HL-60/S4 treated with phorbol 12-myristate 13-acetate at 8.2 ng/mL for 4 days and 3 days (cell line): Measurements from ENCODE around the gene P4HTM.
"Not testable (repeated sequence)": the region's sequence is repeated elsewhere in the genome, so short reads cannot be mapped to it uniquely, and the experiment has no call there.

ENCODE experiments used
- in situ Hi-C: fragments of 300-500 bp; cut with MboI; formaldehyde crosslinking; loops from 2 replicates; pipeline ENCODE4 v1.15.0; 2022; ENCODE audit warnings: low sequenced_read_pairs

P4HTM gene

DNA sequence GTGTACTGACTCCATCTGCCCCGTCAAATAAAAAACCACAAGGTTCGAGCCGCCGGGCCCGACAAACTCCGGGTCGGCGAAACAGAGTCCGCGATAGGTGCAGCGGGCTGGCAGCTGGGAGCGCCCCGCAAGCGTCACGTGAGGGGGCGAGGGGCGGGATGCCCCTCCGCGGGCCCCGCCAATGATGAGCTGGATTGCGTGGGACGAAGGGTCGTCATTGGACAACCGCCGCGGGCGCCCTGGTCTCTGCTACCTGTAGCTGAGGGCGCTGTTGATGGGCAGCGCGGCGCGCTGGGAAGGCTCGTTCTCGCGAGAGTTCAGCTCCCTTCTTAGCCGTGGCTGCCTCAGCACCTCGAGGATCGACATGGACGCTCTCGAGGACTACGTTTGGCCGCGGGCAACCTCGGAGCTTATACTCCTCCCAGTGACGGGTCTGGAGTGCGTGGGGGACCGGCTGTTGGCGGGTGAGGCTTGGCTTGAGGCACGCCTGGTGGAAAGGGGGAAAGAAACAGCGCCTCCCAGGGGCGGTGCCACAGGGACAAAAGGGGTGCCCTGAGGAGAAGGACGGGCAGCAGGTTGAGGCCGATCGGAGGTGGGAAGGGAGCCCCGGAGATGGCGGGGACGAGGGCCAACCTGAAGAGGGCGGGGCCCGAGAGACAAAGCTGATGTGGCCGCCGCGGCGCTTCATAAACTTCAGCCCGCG is 17.2 kb downstream of the P4HTM start, which contains the start of gene WDR6:
WDR6 (plus strand) TSS at position 324 of the 703 bp plus-strand sequence; CDS start at position 365, 41 bp downstream.
- in situ Hi-C loops, result no loop called here

DNA sequence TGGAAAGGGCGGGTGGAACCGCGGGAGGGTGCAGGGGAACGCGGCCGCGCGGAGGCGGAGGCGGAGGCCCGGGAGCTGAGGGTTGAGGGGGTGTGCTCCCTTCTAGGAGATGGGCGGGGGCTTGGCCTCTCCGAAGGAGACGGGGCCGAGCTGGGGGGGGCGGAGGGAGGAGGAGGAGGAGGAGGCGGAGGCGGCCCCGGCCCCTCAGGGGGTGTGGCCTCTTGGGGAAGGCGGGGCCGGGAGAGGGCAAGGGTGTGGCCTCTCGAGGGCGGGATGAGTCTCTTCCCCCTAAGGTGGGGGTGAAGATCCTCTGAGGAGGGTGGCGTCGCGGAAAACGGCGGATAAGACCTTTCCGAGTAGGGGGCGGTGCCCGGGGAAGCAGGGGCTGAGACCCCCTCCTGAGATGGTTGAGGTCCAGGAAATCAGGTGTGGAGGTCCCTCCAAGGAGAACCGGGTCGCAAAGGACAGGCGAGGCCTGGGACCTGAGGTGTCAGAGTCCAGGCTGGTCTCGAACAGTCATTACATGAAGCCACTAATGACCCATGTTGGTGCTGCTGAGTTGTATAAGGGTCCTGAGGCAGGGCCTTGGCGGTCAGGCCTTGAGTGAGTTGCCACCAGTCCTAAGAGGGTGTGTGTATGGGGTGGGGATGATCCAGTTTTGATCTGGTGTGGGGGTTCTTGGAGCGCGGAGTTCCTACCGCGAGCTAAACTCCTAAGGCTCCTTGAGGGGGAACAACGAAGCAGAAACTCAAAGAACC is 17.9 kb downstream of the P4HTM start:
- in situ Hi-C loops, result no loop called here

DNA sequence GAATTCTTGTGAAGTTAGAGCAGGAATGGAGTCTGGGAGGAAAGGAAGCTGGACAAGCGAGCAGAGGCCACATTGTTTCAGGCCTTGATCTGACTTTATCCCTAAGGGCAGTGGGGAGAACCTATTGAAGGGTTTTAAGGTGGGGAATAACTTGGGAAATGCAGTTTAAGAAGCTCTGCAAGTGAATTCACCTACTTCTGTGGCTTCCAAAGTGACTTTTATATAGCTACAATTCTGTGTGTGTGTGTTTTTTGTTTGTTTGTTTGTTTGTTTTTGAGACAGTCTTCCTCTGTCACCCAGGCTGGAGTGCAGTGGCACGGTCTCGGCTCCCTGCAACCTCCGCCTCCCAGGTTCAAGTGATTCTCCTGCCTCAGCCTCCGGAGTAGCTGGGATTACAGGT is 18.6 kb downstream of the P4HTM start:
- in situ Hi-C loops, result not testable (repeated sequence)

DNA sequence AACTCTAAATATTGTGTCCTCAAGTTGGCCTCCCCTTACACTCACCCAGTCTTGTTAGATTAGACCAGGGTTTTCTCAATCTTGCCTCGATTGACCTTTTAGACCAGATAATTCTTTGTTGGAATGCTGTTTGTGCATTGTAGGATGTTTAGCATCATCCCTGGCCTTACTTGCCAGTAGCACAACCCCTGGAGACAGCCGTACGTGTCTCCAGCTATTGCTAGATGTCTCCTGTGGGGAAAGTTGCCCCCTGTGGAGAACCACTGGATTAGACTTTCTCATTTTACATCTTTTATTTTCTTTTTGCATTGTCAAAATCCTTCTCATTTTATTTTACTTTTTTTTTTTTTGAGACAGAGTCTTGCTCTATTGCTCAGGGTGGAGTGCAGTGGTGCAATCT is 19.4 kb downstream of the P4HTM start:
- in situ Hi-C loops, result no loop called here

DNA sequence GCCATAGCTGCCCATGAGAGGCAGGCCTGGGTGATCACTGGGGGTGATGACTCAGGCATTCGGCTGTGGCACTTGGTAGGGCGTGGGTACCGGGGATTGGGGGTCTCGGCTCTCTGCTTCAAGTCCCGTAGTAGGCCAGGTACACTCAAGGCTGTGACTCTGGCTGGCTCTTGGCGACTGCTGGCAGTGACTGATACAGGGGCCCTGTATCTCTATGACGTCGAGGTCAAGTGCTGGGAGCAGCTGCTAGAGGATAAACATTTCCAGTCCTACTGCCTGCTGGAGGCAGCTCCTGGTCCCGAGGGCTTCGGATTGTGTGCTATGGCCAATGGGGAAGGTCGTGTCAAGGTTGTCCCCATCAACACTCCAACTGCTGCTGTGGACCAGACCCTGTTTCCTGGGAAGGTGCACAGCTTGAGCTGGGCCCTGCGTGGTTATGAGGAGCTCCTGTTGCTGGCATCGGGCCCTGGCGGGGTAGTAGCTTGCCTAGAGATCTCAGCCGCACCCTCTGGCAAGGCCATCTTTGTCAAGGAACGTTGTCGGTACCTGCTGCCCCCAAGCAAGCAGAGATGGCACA is 22.5 kb downstream of the P4HTM start:
- in situ Hi-C loops, result no loop called here

DNA sequence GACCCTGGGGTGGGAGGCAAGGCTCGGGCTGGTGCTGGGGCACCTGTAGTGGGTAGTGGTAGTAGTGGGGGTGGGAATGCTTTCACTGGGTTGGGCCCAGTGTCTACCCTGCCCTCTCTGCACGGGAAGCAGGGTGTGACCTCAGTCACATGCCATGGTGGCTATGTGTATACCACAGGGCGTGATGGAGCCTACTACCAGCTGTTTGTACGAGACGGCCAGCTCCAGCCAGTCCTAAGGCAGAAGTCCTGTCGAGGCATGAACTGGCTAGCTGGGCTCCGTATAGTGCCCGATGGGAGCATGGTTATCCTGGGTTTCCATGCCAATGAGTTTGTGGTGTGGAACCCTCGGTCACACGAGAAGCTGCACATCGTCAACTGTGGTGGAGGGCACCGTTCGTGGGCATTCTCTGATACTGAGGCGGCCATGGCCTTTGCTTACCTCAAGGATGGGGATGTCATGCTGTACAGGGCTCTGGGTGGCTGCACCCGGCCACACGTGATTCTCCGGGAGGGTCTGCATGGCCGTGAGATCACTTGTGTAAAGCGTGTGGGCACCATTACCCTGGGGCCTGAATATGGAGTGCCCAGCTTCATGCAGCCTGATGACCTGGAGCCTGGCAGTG is 23.2 kb downstream of the P4HTM start:
- in situ Hi-C loops, result no loop called here

DNA sequence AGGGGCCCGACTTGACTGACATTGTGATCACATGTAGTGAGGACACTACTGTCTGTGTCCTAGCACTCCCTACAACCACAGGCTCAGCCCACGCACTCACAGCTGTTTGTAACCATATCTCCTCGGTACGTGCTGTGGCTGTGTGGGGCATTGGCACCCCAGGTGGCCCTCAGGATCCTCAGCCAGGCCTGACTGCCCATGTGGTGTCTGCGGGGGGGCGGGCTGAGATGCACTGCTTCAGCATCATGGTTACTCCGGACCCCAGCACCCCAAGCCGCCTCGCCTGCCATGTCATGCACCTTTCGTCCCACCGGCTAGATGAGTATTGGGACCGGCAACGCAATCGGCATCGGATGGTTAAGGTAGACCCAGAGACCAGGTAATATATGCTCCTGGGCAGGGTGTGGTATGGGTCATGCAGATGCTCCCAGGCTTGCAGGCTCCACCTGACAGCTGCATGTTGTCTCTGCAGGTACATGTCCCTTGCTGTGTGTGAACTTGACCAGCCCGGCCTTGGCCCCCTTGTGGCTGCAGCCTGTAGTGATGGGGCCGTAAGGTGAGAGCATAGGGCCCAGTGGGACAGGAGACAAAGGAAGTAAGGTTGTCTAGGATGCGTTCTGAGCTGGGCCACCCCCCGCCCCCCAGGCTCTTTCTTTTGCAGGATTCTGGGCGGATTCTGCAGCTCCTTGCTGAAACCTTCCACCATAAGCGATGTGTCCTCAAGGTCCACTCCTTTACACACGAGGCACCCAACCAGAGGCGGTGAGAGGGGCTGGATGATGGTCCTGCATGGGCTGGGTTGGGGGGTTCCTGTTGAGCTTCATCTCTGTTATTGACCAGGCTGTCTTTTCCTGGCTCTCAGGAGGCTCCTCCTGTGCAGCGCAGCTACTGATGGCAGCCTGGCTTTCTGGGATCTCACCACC is 24.0 kb downstream of the P4HTM start:
- in situ Hi-C loops, result no loop called here

DNA sequence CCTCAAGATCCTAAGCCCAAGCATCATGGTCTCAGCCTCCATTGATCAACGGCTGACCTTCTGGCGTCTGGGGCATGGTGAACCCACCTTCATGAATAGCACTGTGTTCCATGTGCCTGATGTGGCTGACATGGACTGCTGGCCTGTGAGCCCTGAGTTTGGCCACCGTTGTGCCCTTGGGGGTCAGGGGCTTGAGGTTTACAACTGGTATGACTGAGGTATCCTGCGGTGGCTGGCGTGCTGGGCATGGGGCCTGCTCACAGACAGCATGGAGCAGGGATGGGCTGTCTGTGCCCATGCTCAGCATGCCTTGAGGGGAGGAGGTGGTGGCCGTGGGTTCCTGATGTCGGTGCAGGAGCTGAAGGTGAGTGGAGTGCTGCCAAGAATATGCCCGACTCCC is 25.0 kb downstream of the P4HTM start:
- in situ Hi-C loops, result no loop called here

DNA sequence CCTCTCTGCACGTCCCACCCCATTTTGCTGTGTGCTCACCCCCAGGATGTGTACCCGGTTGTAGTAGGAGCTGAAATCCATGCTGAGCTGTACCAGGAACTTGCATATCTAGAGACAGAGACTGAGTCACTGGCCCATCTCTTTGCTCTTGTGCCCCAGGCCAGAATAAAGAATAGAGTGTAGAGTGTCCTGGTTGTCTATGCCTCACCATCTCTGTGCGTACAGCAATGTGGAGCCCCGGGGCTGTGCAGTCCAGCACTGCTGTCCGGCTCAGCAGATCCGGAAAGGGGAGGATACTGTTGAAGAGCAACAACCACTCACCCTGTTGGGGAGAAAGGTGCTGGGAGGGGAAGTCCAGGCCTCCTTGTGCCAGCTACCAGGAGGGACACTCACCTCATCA is 25.7 kb downstream of the P4HTM start:
- in situ Hi-C loops, result no loop called here

DNA sequence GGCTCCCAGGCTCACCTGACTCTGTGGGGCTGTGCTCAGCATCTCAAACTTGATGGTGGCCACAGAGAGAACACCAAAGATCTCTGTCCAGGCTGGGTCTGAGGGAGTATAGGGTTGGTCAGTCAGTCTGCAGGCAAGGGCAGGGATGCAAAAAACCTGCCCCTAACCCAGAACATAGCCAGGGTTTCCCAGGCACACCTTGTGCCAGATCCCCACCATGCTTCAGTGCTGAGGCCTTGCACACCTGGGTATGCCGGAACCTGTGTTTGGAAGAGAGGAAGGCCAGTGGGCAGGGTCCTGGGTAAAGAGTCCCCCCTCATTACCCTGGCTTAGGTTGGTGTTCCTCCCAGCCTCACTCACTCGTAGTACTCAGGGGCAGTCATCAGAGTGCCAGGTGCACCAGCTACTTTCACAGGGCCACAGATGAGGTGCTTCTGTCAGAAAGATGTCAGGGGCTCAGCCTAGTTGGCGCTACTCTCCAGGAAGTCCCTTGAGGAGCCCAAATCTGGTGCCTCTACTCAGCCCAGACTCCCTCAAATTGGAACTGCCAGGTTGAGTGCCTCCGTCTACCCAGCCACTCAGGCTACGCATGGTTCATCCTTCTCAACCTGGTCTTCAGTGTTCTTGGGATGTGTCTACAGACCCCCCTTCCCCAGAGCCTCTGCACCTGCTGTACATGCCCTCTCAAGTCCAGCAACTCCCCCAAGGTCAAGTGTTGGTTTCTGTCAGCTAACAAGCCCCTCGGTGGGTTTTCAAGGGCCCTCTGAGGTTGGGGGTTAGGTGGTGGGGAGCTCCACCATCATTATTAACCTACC is 26.6 kb downstream of the P4HTM start:
- in situ Hi-C loops, result no loop called here

DNA sequence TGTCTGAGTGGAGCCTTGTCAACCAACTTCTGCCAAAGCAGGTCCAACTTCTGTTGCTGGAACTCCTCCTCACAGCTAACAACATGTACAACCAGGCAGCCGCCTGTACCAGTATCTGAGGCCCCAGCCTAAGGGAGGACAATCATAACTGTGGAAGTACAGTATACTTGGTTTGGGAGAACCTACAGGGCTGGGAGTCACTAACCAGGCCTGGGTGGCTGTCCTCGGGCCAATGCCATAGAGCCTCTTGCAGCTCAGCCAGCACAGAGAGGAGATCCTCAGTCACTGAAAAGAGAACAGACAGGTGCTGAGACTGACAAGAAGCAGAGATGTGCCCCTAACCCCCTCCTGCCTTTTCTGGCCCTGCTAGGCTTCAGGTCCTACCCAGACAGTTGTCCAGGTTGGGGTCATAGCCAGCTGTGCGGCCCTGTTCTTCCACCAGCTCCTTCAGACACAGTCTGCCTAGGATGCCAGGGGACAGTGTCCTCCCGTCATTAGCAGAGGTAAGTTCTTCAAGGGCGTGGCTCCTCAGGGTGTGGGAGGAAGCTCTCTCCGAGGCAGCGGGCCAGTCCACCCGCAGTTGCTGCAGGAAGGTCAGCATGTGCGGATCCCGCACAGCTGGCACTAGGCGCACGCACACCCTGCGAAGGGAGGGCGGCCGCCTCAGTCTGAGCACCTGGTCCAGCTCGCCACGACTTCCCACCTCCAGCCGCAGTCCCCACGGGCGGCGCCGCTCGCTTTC is 27.4 kb downstream of the P4HTM start:
- in situ Hi-C loops, result no loop called here

DNA sequence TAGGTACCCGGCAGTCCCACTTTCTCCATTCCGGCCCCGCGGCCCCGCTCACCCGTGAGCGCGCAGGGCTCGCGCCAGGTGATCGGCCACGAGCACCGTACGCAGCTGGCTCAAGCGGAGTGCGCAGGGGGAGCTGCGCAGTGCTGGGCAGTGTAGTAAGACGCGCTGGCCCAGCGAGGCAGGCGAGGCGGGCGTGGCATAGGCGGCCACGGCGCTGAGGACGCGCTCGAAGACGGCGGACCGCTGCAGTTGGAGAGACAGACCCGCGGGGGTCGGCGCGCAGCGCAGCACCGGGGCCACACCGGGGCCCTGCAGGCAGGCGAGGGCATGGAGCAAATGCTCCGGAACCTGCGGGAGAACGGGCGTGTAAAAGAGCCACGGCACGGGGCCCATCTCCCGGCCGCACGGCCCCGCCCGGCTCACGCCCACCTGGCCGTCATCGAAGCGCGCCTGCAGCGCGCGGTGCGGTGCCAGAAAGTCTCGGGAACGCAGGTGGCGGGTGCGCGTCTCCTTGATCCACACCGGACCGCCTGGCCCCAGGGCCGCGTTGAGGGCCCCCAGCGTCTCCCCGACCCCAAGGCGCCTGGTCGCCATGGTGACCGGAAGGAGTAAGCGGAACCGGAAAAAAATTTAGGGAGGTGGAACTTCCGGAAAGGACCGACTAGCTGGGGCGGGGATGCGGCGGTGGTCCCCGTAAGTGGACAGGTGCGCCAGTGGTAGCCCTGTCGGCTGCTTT is 28.1 kb downstream of the P4HTM start, which contains the start of gene DALRD3:
DALRD3 (minus strand) TSS at position 610 of the 736 bp plus-strand sequence; CDS start at position 594, 16 bp downstream.
- in situ Hi-C loops, result no loop called here

DNA sequence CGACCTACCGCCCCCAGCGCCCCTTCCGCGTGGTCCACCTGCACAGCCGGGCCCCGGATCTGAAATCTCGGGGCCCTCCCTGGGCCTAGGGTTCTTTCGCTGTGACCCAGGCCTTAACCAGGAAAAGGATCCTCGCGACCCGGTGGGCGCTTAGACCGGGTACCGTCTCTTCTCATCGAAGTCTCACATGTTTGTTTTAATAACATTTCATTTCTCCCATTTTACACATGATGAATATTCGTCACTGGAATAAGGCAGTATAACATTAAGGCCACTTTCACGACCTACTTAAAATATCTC is 28.6 kb downstream of the P4HTM start:
- in situ Hi-C loops, result no loop called here

DNA sequence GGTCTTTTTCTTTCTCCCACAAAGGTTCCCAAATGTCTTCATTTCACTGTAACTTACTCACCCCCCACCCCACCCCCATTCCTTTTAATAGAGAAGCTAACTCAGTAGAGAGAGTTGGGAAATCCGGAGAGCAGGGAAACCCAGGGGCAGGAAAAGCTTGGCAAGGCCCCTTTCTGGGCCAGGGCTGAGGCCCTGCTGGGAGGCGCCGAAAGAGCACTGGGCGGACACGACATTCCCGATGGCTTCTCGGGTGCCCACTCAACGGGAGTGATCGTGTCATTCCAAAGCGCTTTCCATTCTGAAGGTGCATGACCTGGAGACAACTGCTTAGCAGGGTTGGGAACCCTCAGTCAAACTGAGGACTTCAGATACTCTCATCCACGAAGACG is 29.9 kb downstream of the P4HTM start:
- in situ Hi-C loops, result no loop called here

DNA sequence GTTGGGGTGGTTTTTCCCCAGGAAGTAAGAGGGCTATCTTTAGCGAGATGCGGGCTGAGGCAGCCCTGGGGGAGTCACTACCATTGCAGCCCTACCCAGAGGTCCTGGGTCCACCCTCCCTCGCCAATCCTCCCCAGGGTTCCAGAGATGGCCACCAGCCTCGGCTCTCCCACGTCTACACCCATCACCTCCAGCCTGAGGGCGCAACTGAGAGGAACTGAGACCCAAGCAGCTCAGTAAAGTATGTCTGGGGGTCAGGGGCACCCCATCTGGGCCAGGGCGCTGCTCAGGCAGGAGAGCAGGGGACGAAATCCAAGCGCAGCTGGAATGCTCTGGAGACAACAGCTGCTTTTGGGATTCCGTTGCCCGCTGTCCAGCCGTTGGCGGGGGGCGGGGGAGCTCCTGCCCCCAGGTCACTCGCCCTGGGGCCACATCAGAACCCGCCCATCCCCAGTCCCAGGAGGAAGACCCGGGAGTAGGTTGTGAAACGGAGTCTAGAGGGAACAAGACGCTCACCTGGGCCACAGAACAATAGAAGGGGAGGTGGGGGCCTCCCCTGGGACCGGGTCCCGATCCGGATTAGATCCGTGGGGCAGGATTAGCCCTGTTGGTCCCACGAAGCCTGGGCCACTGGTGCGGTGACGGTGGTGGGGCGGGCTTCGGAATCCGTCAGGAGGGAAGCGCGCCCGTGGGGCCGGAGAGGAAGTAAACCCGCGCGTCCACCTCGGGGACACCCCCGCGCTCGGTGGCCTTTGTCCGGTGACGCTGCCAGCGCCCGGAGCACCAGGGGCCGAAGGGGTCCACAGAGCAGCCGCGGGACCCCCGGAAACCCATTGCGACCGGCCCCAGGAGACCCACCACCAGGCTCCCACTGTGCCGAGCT is 30.5 kb downstream of the P4HTM start:
- in situ Hi-C loops, result no loop called here

DNA sequence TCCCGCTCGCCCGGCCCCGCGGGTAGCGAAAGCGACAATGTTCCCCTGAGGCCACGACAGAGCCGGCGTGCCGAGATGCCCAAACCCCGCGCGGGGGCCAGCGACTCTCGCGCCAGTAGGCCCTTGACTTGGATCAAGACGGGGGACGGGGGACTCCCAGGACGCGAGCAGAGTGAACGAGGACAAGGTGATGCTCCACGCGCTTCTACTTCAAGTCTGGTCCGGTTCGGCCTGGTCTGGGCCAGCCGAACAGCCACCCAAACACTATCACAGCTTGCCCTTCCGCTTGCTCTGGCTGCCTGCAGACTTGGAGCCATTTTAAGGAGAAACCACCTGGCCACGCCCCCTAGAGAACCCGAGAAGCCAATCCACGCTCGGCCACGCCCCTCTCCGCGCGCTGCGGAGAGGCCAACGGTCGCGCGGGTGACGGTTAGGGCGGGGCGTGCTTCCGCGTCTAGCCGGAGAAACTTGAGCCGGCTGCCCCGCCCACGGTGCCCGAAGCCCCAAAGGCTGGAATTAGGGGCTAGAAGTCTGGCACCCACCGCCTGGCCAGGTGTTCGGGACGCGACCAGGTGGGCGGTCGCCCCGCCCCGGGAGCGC is 31.3 kb downstream of the P4HTM start:
- in situ Hi-C loops, result no loop called here
